Esophagus squamous epithelium (tissue), 4 donors: Measurements from ENCODE around the gene SPATA12.

ENCODE experiments used
- POLR2A ChIP-seq, 4 donors: fragments of 450-650 bp; IDR thresholded peaks; one replicate each; pipeline ENCODE4 v1.6.1; 2017; ENCODE audit warnings: antibody characterized with exemption in 4 of 4, mild to moderate bottlenecking in 4 of 4, moderate library complexity in 3 of 4
- TF ChIP-seq, protein P1 (sequence below), 6 experiments: fragments of 450-650 bp in 4 of 6; fragments of 200-600 bp in 2 of 6; sonication (generic) in 2 of 6; IDR thresholded peaks; one replicate each; pipeline ENCODE4 v1.5.1; 2016 to 2019; ENCODE audit warnings: antibody characterized with exemption in 6 of 6, mild to moderate bottlenecking in 4 of 6, moderate library complexity in 4 of 6

DNA sequence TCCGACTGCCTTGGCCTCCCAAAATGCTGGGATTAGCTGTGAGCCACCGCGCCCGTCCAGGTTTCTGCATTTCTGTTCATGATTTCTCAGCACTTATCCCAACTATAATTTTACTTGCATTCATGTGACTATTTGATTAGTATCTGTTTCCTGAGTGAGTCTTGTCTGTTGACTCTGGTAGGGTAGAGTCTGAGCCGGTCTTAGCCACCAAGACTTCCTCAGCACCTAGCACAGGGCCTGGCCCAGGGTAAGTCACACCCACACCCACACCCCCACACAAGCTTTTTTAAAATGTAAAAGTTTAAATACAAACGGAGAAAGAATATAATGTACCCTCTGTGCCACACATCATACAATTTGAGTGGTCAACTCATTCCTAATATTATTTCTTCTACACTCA is 3.1 kb upstream of the SPATA12 start:
- no peak for TF ChIP-seq POLR2A (IDR thresholded peaks at IDR 0.05)
- TF ChIP-seq, protein P1, sequence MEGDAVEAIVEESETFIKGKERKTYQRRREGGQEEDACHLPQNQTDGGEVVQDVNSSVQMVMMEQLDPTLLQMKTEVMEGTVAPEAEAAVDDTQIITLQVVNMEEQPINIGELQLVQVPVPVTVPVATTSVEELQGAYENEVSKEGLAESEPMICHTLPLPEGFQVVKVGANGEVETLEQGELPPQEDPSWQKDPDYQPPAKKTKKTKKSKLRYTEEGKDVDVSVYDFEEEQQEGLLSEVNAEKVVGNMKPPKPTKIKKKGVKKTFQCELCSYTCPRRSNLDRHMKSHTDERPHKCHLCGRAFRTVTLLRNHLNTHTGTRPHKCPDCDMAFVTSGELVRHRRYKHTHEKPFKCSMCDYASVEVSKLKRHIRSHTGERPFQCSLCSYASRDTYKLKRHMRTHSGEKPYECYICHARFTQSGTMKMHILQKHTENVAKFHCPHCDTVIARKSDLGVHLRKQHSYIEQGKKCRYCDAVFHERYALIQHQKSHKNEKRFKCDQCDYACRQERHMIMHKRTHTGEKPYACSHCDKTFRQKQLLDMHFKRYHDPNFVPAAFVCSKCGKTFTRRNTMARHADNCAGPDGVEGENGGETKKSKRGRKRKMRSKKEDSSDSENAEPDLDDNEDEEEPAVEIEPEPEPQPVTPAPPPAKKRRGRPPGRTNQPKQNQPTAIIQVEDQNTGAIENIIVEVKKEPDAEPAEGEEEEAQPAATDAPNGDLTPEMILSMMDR (IDR thresholded peaks at IDR 0.05), result no peak
